ENCODE data around the gene C11orf52. TPM values are rescaled to one million over a fixed set of nuclear protein-coding genes. Genes with fewer than 3 reads are reported as not detected.

C11orf52 gene
- total RNA-seq, 1 donor from 2014 or later, result not detected

GRCh38 chr11:111886032-111886431 lies 32.7 kb upstream of the C11orf52 start:
- no peak for TF ChIP-seq CTCF (IDR thresholded peaks at IDR 0.05; ENCODE audit: partially characterized antibody, unreplicated experiment)
- H3K4me3 Mint-ChIP-seq (ENCODE audit: unreplicated experiment), result no peak overlapping the region
- H3K36me3 Mint-ChIP-seq (ENCODE audit: unreplicated experiment), result no peaks in the 10 kb centered on the region
- no peaks in the 10 kb centered on the region for H3K27me3 Mint-ChIP-seq (ENCODE audit: unreplicated experiment)
- H3K27ac Mint-ChIP-seq (ENCODE audit: unreplicated experiment), result no peak overlapping the region
- no peaks in the 10 kb centered on the region for H3K9me3 Mint-ChIP-seq (ENCODE audit: unreplicated experiment)
- DNase-seq, result no peak
- no peaks in the 10 kb centered on the region for H3K4me1 Mint-ChIP-seq (ENCODE audit: low read depth, unreplicated experiment)

- Mint-ChIP-seq H3K27me3 (ENCODE audit: unreplicated experiment) (no peaks in the 10 kb centered on the region), H3K9me3 (ENCODE audit: unreplicated experiment) (no peaks in the 10 kb centered on the region), H3K27ac (ENCODE audit: unreplicated experiment) (no peak overlapping the region), H3K36me3 (ENCODE audit: unreplicated experiment) (no peaks in the 10 kb centered on the region), H3K4me1 (ENCODE audit: low read depth, unreplicated experiment) (no peaks in the 10 kb centered on the region), H3K4me3 (ENCODE audit: unreplicated experiment) (no peak overlapping the region)
- no peak for TF ChIP-seq CTCF (IDR thresholded peaks at IDR 0.05; ENCODE audit: partially characterized antibody, unreplicated experiment)
- DNase-seq, result no peak
Observed at GRCh38 chr11:111886844-111887243, 31.9 kb upstream of the C11orf52 start.

- TF ChIP-seq CTCF (IDR thresholded peaks at IDR 0.05; ENCODE audit: partially characterized antibody, unreplicated experiment), result no peak
- Mint-ChIP-seq H3K9me3 (ENCODE audit: unreplicated experiment) (peaks cover 2% of the 10 kb centered on the region), H3K4me1 (ENCODE audit: low read depth, unreplicated experiment) (peaks cover 2% of the 10 kb centered on the region), H3K27me3 (ENCODE audit: unreplicated experiment) (no peaks in the 10 kb centered on the region), H3K36me3 (ENCODE audit: unreplicated experiment) (no peaks in the 10 kb centered on the region), H3K4me3 (ENCODE audit: unreplicated experiment) (no peak overlapping the region), H3K27ac (ENCODE audit: unreplicated experiment) (no peak overlapping the region)
- no peak for DNase-seq
Observed at GRCh38 chr11:111905411-111905810, 13.3 kb upstream of the C11orf52 start.

GRCh38 chr11:111906680-111907079 lies 12.0 kb upstream of the C11orf52 start:
- H3K27me3 Mint-ChIP-seq (ENCODE audit: unreplicated experiment), result no peaks in the 10 kb centered on the region
- DNase-seq, result no peak
- H3K4me1 Mint-ChIP-seq (ENCODE audit: low read depth, unreplicated experiment), result peaks cover 12% of the 10 kb centered on the region
- no peak overlapping the region for H3K27ac Mint-ChIP-seq (ENCODE audit: unreplicated experiment)
- H3K4me3 Mint-ChIP-seq (ENCODE audit: unreplicated experiment), result no peak overlapping the region
- TF ChIP-seq CTCF (IDR thresholded peaks at IDR 0.05; ENCODE audit: partially characterized antibody, unreplicated experiment), result no peak
- H3K36me3 Mint-ChIP-seq (ENCODE audit: unreplicated experiment), result peaks cover 5% of the 10 kb centered on the region
- H3K9me3 Mint-ChIP-seq (ENCODE audit: unreplicated experiment), result peaks cover 2% of the 10 kb centered on the region

- H3K27ac Mint-ChIP-seq (ENCODE audit: unreplicated experiment), result no peak overlapping the region
- H3K27me3 Mint-ChIP-seq (ENCODE audit: unreplicated experiment), result no peaks in the 10 kb centered on the region
- H3K9me3 Mint-ChIP-seq (ENCODE audit: unreplicated experiment), result peaks cover 2% of the 10 kb centered on the region
- no peak for TF ChIP-seq CTCF (IDR thresholded peaks at IDR 0.05; ENCODE audit: partially characterized antibody, unreplicated experiment)
- DNase-seq, result no peak
- H3K4me1 Mint-ChIP-seq (ENCODE audit: low read depth, unreplicated experiment), result peaks cover 19% of the 10 kb centered on the region
- peaks cover 5% of the 10 kb centered on the region for H3K36me3 Mint-ChIP-seq (ENCODE audit: unreplicated experiment)
- no peak overlapping the region for H3K4me3 Mint-ChIP-seq (ENCODE audit: unreplicated experiment)
Observed at GRCh38 chr11:111908639-111909305, 9.9 kb upstream of the C11orf52 start.
